GM12873 (cell line): ENCODE data around the gene TMEM54.
A peak's percentile ranks its signal among the peaks of the same experiment; 100 is the strongest.

Experiments
- TF ChIP-seq, protein P1 (sequence below): IDR thresholded peaks from 2 replicates; pipeline ENCODE4 v1.5.1; 2012; ENCODE audit warnings: low read depth, mild to moderate bottlenecking, moderate library complexity, low read length, control low read depth; ENCODE audit not compliant: insufficient read depth; ENCODE audit errors: missing control alignments

TMEM54 gene

DNA sequence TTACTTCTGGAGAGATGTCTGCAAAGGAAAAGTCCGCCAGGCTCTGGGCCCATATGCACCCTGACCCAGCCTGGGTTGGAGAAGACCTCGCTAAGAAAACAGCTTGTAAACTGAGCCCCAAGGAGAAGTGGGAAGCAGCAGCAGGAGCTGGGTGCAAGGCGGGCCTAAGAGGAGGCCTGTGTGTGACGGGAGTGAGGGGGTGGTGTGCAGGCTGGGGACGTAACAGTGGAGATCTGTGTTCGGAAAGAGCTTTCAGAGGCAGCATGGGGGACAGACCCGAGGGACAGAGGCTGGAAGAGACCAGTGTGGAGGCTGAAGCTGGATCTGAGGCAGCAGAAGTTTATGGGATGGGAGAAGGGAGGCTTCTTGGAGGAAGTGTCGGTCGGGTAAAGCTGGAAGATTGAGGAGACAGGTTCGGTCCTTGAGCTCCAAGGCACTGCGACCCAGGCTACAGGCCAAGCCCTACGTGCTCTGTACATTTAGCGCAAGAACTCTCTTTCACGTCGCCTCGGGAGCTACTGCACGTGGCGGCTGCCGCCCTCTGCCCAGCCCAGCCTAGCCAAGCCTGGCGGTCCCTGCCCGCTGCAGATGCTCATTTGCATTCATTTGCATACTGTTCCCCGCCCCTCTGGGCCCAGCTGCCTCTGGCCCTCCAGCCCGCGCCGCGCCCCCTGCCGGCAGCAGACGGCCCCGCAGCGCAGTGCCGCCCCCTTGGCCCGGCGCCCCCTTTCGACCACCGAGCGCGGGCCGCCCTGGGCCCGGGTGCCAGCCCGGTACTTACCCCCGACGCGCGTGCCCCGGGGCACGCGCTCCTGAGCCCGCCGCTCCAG is 8.6 kb downstream of the TMEM54 start:
- TF ChIP-seq, protein P1, sequence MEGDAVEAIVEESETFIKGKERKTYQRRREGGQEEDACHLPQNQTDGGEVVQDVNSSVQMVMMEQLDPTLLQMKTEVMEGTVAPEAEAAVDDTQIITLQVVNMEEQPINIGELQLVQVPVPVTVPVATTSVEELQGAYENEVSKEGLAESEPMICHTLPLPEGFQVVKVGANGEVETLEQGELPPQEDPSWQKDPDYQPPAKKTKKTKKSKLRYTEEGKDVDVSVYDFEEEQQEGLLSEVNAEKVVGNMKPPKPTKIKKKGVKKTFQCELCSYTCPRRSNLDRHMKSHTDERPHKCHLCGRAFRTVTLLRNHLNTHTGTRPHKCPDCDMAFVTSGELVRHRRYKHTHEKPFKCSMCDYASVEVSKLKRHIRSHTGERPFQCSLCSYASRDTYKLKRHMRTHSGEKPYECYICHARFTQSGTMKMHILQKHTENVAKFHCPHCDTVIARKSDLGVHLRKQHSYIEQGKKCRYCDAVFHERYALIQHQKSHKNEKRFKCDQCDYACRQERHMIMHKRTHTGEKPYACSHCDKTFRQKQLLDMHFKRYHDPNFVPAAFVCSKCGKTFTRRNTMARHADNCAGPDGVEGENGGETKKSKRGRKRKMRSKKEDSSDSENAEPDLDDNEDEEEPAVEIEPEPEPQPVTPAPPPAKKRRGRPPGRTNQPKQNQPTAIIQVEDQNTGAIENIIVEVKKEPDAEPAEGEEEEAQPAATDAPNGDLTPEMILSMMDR, result peak; percentile 58

DNA sequence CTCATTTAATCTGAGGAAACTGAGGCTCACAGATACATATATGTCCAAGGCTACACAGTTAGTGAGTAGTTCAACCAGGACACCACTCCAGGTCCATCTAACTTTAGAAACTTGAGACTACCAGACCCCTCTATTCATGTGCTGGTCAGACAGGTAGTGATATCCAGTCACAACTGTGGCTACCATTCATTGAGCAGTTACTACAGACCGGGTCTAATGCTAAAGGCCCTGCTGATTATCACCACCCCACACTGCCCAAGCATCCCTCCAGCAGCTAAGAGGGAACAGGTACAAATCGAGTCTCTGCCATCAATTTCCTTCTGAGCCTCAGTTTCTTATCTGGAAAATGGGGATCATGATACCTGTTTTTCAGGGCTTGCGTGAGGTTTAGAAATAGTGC is 9.6 kb downstream of the TMEM54 start:
- TF ChIP-seq, protein P1, result no peak

DNA sequence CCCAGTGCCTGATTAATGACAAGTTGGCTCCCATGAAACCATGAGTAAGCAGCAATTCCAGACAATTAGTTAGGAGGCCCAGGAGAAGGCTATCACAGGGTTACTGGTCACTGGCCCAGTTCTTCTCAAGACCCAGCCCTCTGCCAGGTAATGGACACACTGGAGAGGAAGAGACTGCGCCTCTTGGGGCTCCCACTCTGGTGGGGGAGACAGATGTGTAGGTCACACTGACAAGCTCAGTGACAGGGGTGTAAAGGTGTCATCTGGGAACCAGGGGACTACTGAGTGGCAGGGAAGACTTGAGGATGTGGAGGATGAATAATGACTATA is 10.0 kb downstream of the TMEM54 start:
- TF ChIP-seq, protein P1, result no peak

DNA sequence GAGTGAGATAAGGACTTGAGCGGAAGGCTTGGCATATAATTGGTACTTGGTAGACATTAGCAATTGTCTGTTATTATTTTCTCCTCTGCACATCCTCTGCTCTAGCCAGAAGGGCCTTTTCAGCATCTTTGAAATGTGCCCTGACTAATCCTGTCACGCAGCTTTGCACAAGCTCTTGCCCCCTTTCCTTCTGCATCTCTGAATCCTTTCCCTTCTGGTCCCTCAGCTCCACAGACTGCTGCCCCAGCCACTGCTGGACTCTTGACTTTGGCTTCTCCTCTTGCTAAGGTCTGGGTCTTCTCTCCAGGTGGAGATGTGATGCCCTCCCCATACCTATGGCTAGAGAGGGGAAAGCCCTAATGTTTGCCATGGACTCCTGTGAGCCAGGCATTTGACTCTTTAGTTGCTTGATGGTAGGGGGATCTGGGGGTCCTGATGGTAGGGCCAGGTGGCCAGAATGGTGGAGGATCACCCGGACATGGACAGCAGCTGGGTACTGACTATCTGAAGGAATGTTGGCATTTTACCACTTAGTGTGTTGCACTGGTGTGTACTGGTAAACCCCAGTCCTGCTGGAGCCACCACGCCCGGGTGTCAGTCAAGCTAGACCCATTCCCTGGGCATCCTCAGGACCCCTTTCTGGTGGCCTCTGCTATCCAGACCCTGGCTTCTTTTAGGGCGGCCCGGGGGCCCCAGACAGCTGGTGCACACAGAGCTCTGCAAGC is 10.5 kb downstream of the TMEM54 start:
- TF ChIP-seq, protein P1, result no peak

DNA sequence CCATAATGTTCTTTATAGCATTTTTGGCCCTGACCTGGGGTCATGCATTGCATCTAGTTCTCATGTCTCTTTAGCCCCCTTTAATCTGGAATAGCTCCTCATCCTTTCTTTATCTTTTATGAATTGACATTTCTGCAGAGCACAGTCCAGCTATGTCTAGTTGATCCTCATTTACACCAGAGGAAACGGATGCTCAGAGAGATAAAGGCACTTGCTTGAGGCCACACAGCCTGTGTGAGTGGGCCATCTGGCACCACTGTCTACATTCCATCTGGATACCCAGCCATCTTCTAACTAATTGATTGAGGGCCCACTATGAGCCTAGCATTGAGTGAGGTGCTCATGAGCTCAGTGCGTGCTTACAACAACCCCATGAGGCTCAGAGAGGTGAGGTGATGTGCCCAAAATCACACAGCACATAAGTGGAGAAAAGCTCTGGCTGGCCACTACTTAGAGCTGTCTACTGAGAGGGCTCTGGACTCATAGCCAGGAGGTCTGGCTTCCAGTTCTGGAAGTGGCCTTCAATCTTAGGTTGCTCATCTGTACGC is 11.4 kb downstream of the TMEM54 start:
- TF ChIP-seq, protein P1, result no peak

DNA sequence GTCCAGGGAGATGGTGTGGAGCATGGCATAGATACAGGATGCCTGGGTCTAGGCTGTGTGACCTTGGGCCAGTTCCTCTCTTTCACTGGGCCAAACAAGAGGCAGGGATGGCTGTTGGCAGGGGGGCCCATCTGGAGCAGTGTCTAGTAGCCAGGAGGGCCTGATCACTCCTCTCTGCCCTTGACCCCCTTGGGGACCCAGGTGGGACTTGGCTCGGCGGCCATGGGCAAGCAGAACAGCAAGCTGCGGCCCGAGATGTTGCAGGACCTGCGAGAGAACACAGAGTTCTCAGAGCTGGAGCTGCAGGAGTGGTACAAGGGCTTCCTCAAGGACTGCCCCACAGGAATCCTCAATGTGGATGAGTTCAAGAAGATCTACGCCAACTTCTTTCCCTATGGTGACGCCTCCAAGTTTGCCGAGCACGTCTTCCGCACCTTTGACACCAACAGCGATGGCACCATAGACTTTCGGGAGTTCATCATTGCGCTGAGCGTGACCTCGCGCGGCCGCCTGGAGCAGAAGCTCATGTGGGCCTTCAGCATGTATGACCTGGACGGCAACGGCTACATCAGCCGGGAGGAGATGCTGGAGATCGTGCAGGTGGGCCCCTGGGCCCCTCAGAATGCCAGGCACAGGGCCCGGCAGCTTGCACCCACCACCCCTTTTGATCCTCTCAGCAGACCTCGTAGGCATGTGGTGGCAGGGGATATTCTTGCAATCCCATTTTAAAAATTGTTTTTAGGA is 12.3 kb downstream of the TMEM54 start:
- TF ChIP-seq, protein P1, result no peak

DNA sequence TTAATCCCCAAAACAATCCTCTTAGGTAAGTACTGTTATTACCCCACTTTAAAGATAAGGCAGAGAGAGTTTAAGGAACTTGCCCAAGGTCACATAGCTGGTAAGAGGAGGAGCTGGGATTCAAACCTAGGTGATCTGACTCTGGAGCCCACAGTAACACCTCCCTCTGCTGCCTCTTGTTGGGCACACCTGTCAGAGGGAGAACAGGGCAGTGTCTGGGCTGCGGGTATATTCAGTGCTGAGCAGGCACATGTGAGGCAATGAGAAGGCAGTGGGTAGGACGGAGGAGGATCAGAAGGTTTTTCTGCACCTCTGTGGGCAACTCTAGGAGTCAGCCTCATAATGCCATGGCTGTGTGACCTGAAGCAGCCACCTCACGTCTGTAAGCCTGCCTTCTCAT is 13.1 kb downstream of the TMEM54 start:
- TF ChIP-seq, protein P1, result no peak
